HG02973 (cell line): ENCODE data around the gene TDRKH.
A peak's percentile ranks its signal among the peaks of the same experiment; 100 is the strongest.
"Not testable (repeated sequence)": the region's sequence is repeated elsewhere in the genome, so short reads cannot be mapped to it uniquely, and the experiment has no call there.

Experiments used
- ATAC-seq: cut with Tn5 transposase; IDR thresholded peaks from one replicate; pipeline ENCODE4 v1.9.1; 2021; ENCODE audit warnings: moderate library complexity; ENCODE audit not compliant: unreplicated experiment

The TDRKH gene

DNA sequence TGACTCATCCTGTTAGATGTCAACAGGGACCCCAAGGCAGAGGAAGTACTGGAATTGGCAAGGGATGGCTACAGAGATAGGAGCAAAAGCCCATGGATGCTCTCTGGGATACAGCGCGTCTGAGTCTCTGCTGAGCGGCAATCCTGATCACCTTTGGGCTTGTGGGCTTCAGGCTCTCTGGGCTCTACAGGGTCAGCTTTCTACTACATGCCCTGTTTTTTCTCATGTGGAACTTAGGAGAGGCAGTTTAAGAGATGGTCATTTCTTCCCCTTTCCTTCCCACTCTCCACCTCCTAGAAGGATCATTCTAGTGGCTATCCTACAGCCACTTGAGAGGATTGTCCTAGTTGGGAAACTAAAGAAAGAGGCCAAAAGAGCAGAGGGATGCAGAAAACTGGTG, 13.6 kb upstream of the TDRKH start:
- ATAC-seq: no peak

DNA sequence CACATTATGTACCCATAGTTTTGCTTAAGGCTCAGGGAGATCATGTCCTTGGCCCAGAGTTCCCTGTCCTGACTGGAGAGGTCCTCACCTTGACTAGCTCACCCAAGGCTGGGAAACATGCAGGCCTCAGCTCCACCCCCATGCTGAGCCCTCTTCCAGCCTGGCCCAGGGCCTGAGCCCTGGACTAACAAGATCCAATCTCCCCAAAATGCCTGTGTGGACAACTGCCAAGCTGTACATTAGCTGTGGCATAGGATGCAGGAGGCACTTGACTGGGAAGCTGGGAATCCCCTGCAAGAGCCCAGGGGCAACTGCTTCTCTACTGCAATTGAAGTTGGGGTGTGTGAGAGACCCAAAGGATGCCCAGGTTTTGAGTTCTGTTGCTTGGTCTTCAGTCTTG, 12.9 kb upstream of the TDRKH start:
- no peak for ATAC-seq

DNA sequence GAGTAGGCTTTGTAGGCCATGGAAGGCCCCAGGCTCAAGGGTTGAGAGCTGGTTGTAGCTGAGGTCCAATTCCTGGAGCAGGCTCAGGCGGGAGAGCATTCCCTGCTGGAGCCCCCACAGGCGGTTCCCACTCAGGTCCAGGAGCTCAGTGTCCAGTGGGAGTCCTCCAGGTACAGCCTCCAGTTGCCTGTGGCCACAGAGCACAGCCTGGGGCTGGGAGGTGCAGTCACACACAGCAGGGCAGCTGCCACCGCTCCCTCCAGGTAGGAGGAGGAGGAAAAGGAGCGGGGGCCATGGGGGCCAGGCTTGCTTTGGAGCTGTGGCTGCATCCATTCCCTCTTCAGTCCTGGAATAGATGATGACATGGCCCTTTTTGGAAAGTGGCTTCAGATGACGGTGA, 12.1 kb upstream of the TDRKH start:
- no peak for ATAC-seq

DNA sequence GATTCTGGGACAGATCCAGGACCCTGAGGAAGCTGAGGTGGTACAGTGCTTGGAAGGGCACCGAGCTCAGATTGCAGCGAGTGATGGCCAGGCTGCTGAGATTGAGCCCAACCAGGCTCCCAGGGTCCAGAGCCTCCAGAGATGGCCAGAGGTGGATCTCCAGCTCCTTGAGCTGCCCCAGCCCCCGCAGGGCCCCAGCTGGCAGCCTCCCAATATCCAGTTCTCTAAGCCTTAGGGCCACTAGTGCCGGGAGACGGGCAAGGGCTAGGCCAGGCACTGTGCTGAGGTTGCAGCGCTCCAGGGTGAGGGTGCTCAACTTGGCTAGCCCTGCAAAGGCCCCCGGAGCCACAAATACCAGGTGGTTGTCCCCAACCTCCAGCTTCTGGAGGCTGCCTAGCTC, 11.5 kb upstream of the TDRKH start:
- no peak for ATAC-seq

DNA sequence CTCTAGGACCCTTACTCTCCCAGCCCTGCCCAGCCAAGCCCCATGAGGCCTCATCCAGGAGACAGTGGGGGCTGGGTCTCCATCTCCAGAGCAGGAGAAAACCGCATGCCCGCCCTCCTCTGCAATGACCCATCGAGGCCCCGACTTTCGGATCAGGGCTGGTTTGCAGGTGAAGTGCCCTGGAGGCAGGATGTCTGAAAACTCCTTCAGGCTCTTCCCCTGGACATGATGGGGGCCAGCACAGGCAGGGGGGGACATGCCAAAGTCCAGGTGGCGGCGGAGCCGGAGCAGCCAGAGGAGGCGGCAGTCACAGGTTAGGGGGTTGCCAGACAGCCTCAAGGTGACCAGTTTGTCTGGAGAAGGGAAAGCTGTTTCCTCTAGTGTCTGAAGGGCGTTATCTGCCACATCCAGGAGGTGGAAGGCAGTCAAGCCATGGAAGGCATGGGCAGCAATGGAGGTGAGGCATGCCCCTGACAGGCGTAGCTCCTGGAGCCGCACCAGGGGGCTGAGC, 11.1 kb upstream of the TDRKH start:
- ATAC-seq: no peak

DNA sequence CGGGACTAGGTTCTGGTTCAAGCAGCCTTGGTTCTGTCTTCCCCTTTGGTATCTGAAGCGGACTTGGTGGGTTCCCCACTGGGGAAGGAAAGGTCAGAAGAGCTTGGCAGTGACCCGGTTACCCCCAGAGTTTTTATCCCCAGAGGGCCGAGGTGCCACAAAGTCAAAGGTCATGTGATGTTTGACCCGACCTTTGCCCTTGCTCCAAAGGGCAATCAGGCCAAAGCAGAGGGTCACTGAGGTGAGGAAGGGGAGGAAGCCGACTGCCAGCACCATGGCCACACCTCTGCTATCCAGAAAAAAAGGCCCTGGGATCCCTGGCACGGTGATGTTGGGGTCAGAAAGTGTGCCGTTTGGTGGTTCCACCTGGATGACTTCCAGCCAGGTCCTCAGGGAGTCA, 10.5 kb upstream of the TDRKH start:
- ATAC-seq: no peak

DNA sequence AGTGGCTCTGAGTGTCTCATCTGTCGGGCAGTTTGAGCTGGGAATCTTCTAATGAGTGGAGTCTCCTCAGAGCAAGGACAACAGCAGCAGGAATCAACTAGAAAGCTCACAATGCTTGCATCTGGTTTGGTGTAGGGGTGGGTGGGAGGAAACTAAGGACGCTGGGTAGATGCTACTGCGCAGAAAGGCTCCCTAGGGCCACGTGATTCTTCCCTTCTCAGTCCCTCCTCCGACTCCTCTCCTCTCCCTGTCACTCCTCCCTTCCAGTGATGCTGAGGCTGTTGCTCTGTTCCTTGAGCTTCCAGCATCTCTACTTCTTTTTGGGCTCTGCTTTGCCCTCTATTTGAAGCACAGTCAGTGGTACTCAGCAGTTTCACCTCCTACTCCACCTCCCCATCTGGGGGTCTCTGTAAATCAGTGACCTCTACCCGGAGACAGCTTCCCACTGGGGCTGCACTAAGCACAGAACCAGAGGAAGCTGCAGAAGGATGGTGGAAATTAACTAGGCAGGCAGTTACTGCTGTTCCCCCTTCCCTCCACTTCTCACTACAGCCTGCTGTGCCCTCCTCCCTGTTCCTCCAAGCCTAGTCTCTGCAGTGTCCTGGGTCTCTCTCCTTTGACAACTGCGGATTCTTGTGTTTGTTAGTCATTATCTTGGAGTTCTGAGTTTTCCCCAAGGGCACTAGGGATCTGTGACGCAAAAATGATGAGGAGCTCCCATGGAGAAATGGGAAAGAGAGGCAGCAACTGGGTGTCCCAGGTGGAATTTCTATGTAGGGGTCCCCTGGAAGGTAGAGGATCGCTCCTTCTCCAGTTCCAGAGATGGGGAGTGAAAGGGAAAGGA, 9.1 kb upstream of the TDRKH start:
- ATAC-seq: no peak

DNA sequence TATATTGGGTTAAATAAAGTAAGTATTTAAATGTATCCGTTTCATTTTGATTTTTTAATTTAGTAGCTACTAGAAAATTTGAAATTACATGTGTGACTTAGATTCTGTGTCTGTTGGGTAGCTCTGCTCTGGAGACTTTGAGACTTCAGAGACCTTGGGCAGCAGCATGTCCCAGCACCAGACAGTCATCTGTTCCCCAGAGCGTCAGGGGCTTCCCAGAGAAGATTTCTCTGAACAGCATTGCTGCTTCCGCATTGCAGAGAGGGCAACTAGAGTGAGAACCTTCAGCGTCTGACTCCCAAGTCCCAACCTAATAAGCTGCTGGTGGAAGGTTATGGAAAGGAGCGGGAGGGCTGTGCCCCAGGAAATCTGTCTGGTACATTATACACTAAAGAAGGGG, 8.3 kb upstream of the TDRKH start:
- ATAC-seq: no peak

DNA sequence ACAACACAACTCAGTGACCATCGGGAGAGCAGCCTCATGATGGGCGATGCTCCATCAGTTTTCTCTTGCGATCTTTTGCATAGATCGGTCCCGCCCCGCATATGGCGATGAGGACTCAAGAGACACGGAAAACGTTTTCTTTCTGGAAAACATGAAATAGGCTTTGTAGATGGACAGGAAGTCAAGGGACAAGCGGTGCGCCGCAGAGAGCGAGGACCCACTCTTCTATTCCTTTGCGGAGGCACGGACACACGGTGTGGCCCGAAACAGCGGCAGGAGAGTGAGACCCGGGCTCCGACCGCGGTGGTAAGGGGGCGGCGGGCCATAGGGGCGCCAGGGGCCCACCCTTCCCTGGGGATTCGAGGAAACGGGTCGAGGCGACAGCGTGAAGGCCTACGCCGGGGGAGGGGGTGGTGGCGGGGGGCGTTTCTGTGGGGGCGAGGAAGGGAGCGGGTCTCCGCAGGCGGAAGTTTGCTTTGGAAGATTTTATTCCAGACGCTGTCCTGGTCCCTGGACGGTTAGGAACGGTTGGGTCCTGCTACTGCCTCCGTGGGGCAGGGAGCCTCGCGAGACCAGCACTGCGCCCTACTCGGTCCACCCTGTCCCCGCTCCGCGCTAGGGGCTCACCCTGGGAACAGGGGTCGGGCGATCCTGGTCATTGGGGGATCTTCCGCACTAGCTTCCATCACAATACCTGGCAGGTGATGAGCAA, 796 bp upstream of the TDRKH start:
- ATAC-seq: peak; percentile 1

DNA sequence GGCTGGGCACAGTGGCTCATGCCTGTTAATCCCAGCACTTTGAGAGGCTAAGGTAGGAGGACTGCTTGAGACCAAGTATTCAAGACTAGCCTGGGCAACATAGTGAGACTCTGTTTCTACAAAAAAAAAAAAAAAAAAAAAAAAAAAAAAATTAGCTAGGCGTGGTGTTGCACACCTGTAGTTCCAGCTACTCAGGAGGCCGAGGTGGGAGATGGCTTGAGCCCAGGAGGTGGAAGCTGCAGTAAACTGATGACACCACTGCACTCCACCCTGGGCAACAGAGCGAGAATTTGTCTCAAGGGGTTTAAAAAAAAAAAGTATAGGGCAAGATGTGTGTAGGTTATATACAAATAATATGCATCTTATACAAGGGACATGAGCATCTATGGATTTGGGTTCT, 2.6 kb downstream of the TDRKH start:
- no peak for ATAC-seq

DNA sequence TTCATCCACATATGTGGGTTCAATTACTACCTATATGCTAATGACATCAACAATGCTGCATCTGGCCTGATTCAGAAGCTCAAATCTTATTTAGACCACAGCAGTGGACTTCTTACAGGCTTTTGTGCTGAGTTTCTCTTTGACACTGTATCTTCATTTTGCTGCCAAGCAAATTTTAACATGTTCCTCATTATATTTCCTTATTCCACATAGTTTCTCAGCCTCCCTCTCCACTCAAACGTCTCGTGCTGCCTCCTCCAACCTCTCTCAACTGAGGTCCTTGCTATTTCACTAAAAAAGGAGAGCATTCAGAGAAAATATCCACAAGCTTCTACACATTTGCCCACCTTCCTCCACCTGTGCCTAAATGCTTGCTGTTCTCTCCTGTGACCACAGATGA, 6.5 kb downstream of the TDRKH start:
- no peak for ATAC-seq

DNA sequence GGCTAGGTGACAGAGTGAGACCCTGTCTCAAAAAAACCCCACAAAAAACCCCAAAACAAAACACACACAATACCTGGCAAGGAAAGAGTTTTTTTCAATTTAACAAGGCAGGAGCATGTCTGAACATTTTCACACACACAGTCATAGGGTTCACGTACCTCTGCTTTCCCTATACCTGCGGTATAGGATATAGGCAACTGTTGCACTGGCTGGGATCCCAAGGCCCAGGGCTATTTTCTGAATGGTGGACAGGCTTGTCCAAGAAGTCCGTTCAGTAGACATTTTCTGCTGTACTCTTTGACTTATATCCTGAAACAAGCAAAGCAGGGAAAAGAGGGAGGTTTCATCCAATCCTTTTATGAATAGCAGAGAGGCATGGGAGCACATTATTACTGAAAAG, 7.6 kb downstream of the TDRKH start:
- ATAC-seq: no peak

DNA sequence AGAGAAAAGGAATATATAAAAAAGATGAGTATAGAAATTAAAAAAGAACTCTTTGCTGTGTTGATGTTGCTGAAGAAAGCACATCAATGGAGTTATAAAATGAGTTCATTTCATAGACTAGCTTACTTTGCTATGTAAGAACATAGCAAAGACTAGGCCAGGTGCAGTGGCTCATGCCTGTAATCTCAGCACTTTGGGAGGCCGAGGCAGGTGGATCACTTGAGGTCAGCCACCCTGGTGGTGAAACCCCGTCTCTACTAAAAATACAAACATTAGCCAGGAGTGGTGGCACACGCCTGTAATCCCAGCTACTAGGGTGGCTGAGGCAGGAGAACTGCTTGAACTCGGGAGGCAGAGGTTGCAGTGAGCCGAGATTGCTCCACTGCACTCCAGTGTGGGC, 8.3 kb downstream of the TDRKH start:
- ATAC-seq: not testable (repeated sequence)

DNA sequence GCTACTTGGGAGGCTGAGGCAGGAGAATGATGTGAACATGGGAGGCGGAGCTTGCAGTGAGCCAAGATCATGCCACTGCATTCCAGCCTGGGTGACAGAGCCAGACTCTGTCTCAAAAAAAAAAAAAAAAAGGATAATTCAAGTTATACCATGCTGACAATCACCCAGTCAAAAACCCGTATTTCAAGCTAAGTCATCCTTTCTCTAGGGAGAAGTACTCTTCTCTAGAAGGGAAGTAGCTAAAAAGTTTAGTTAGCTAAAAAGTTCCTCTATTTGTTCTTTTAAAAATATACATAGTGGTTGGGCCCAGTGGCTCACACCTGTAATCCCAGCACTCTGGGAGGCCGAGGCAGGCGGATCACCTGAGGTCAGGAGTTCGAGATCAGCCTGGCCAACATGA, 9.6 kb downstream of the TDRKH start:
- ATAC-seq: not testable (repeated sequence)

DNA sequence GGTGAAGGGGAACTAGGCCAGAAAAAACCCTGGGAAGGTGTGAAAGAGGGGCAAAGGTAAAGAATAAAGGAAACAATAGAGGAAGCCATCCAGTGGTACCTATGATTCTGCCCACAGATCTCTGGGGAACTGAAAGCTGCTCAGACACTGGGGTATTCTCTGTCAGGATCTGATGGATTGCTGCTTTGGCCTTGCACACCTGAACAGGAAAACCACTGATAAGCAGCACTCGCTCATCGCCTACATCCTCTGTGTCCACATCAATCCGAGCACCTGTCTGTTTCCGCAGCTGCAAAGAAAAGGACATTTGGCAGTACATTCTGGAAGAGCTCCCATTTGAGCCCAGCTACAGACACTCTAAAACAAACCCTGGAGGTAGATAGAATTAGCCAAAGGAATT, 10.4 kb downstream of the TDRKH start:
- ATAC-seq: no peak

DNA sequence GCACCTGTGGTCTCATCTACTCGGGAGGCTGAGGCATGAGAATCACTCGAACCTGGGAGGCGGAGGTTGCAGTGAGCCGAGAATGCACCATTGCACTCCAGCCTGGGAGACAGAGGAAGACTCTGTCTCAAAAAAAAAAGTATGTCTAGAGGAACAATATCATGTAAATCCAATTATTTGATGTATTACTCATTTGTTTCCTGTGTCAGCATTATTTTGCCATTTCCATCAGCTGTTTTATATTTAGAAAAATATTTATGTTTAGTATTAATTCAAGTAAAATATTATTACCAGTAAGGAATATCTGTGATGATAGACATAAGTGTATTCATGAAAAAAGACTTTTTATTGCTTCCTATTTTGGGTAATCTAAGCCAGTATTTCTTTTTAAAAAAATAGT, 13.0 kb downstream of the TDRKH start:
- ATAC-seq: no peak

DNA sequence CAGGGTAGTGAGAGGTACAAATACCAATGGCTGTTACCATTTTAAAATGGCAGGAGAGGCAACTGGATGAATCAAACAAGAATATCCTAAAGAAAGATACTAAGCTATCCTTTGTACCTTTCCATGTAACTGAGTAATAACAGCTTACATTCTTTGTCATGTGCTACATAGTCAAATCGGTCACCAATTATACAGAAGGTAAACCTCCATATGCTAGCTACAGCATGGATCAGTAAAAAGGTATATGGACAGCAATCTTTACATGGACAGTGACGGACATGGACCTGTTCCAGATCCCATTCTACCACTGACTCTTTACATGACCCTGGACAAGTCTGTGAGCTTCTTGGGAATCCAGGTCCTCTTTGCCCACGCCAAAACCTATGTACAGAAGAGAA, 13.6 kb downstream of the TDRKH start:
- ATAC-seq: no peak

DNA sequence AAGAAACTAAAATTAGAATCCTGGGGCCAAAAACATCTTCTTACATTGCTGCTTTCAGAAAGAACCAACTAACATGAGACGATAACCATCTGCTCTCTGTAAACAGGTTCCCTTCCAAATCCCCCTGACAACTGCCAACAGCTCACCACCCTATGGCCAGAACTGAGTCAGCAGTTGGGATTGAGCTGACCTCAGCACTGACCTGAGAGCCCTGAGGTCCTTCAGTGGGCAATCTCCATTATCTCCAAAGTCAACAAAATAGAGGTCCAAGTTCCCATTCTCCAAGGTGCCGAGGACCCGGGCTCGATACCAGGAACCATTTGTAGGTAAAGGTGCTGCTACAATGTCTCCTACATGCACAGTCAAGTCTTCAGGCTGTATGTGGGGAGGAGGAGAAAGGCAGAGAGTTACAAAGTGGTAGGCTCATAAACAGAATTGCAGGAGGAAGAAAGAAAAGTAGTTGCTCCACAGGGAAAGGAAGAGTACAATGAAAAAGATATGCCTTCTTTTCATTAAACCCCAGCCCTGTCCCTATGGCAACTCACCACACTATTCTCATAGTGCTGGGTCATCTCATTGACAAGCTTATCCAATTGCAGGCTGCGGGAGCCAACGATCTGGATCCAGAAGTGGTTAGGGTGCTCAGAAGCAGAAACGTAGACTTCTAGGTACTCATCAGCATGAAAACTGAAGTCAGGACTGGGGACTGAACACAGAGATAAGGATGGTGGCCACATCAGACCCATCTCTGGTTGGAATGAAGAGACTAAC, 14.2 kb downstream of the TDRKH start:
- no peak for ATAC-seq

DNA sequence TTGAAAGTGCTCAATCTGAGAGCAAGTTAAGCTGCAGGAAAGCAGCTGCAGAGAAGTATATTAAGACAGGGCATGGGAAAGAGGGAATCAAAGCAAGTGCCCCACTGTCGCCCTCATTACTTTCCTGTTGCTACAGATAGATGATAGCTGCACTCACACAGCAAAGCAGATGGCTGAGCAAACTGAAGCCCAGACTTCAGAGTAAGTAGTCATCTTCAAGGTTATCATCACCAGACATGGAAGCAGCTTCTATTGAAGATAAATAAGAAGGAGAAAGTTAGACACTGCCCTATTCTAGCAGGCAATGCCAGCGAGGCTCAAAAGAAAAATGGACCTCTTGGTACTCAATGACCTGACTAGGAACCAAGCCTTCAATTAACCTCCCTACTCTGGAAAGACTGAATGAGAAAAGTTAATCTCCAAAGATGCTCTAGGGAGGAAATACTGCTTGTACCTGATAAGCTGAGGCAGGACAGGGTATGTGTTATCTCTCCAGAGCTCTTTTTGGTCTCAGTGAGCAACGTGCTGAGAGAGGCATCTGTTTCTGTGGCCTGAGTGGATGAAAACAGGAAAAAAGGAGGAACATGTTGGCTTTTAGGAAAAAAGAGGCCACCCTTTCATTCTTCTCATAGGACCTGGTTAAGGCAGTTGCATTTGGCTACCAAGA, 15.9 kb downstream of the TDRKH start:
- ATAC-seq: no peak

DNA sequence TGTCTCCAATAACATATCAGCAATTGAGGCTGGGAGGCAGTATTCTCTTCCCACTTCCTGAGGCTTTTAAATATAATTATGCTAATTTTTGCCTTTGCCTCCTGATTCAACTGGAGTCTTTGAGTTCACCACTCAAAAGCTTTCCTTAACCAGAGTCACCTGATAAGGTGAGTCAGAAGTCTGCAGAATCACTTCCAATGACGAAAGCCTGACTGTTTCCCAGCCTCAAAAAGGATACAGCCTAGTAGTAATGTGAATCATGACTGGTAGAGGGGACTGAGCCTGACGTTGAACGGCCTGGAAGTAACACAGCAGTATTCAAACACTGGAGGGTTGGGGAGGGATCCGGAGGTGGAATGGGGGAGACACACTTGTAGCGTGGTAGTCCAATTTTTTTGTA, 16.6 kb downstream of the TDRKH start:
- ATAC-seq: no peak

DNA sequence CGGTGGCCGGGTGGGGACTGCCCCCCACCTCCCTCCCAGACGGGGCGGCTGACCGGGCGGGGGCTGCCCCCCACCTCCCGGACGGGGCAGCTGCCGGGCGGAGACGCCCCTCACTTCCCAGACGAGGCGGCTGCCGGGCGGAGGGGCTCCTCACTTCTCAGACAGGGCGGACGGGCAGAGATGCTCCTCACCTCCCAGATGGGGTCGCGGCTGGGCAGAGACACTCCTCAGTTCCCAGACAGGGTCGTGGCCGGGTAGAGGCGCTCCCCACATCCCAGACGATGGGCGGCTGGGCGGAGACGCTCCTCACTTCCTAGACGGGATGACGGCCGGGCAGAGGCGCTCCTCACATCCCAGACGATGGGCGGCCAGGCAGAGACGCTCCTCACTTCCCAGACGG, 21.0 kb downstream of the TDRKH start:
- ATAC-seq: not testable (repeated sequence)
